ENCODE data around the gene ZGPAT.

GRCh38 chr20:63755933-63756647 lies 48.3 kb downstream of the ZGPAT start:
- no peak for TF ChIP-seq POLR2AphosphoS5 (IDR thresholded peaks at IDR 0.05; ENCODE audit: borderline replicate concordance, low read depth, low read length)
- no peak for TF ChIP-seq EZH2 (IDR thresholded peaks at IDR 0.05)

Data from SK-N-MC (cell line).